Cardiac muscle cell (in vitro differentiated cells and primary cell): ENCODE results near the gene KREMEN1. TPM values are rescaled to one million over a fixed set of nuclear protein-coding genes. Genes with fewer than 3 reads are reported as not detected.

ENCODE experiments used
- DNase-seq, 2 donors: peaks; one replicate each; pipeline versions ENCODE4 v3.0.0 to v3.0.0-alpha.2; 2010 to 2017; ENCODE audit warnings: low read depth in 1 of 2, low spot score in 1 of 2
- H3K27ac ChIP-seq: fragments of 200-600 bp; sonication (generic); 2 replicates; pipeline ENCODE4 v1.5.1; 2016
- H3K27me3 ChIP-seq: fragments of 200-600 bp; sonication (generic); 2 replicates; pipeline ENCODE4 v1.6.0; 2016; ENCODE audit warnings: control low read depth
- H3K36me3 ChIP-seq: fragments of 200-600 bp; sonication (generic); 2 replicates; pipeline ENCODE4 v1.5.1; 2016; ENCODE audit warnings: control low read depth
- H3K4me1 ChIP-seq: fragments of 200-600 bp; sonication (generic); 2 replicates; pipeline ENCODE4 v1.8.1; 2017; ENCODE audit warnings: low read depth, mild to moderate bottlenecking, mixed run types
- H3K4me3 ChIP-seq: fragments of 200-600 bp; sonication (generic); 2 replicates; pipeline ENCODE4 v1.5.1; 2016; ENCODE audit warnings: mild to moderate bottlenecking
- H3K9me3 ChIP-seq: fragments of 200-600 bp; sonication (generic); 2 replicates; pipeline ENCODE4 v1.5.1; 2017; ENCODE audit warnings: low read depth, mild to moderate bottlenecking, control low read depth
- CTCF ChIP-seq: IDR thresholded peaks from 2 replicates; pipeline ENCODE4 v1.5.1; 2012; ENCODE audit warnings: low read depth, mild to moderate bottlenecking, low read length
- polyA plus RNA-seq: library from polyadenylated mRNA; unstranded; fragments of >200 nt; fragmentation: Nextera tagmentation; extraction: Ambion mirVana; gene quantifications from 2 replicates; pipeline ENCODE4 v1.2.1, GENCODE V29; 2016
- total RNA-seq: library from RNA; depleted of rRNA; stranded (reverse); fragments of >200 nt; gene quantifications from 2 replicates; pipeline ENCODE4 v1.2.3, GENCODE V29; 2016

The KREMEN1 gene
- total and polyA plus RNA-seq, 2 experiments from 2014 or later: 18.0 to 20.3 TPM

GRCh38 chr22:29053048-29053702 lies 19.7 kb upstream of the KREMEN1 start:
- H3K4me3 ChIP-seq: no peak overlapping the region
- H3K27ac ChIP-seq: peak overlapping the region; percentile 1
- no peak for DNase-seq
- H3K4me1 ChIP-seq: peaks cover 7% of the 10 kb centered on the region
- peaks cover 23% of the 10 kb centered on the region for H3K36me3 ChIP-seq
- no peaks in the 10 kb centered on the region for H3K9me3 ChIP-seq
- no peaks in the 10 kb centered on the region for H3K27me3 ChIP-seq
- TF ChIP-seq CTCF: no peak

GRCh38 chr22:29054251-29054767 lies 18.5 kb upstream of the KREMEN1 start:
- Histone ChIP-seq H3K4me1 (peaks cover 7% of the 10 kb centered on the region), H3K27ac (peak overlapping the region; percentile 45)
- no peak for TF ChIP-seq CTCF

DNA sequence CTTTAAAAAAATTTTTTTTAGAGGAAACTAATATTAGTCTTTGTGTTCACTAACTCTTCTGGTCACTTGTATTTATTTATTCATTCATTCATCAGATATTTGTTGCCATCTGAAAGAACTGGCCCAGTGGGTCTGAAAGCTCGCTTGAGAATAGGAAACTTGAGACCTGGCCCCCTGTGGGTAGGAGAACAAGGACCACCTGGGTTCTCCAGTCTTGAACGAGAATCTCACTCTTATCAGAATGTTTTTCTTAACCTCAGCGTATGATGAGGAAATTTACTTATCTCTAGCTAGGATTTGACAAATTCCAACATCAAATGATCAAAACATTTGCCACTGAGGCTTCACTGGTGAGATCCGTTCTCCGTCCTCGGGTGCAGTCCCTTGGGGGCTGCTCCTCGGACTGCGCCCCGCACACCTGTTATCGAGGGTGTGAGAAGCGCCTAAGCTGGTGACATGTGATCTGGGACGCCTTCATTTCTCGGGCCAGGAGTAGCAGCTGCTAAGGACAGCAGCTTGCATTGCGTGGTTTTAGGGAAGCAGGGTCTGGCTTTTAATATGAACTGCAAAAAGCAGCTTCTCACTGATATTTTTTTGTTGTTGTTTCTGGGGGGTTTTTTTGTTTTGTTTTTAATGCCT lies 17.5 kb upstream of the KREMEN1 start:
- Histone ChIP-seq H3K36me3 (peaks cover 7% of the 10 kb centered on the region), H3K27ac (no peak overlapping the region), H3K4me3 (no peak overlapping the region), H3K27me3 (no peaks in the 10 kb centered on the region), H3K9me3 (no peaks in the 10 kb centered on the region), H3K4me1 (peaks cover 7% of the 10 kb centered on the region)
- DNase-seq: no peak
- TF ChIP-seq CTCF: no peak

More at GRCh38 chr22:29054251-29054767, 18.5 kb upstream of the KREMEN1 start:
- no peak overlapping the region for H3K4me3 ChIP-seq
- no peak for DNase-seq
- no peaks in the 10 kb centered on the region for H3K27me3 ChIP-seq
- H3K36me3 ChIP-seq: peaks cover 15% of the 10 kb centered on the region
- no peaks in the 10 kb centered on the region for H3K9me3 ChIP-seq

GRCh38 chr22:29056472-29056871 lies 16.4 kb upstream of the KREMEN1 start:
- TF ChIP-seq CTCF: no peak
- DNase-seq: no peak
- Histone ChIP-seq H3K36me3 (no peaks in the 10 kb centered on the region), H3K4me3 (no peak overlapping the region), H3K4me1 (peaks cover 7% of the 10 kb centered on the region), H3K27me3 (no peaks in the 10 kb centered on the region), H3K27ac (no peak overlapping the region), H3K9me3 (no peaks in the 10 kb centered on the region)

GRCh38 chr22:29060251-29060869 lies 12.5 kb upstream of the KREMEN1 start:
- no peak for TF ChIP-seq CTCF
- peaks cover 6% of the 10 kb centered on the region for H3K4me1 ChIP-seq
- no peak overlapping the region for H3K27ac ChIP-seq
- no peaks in the 10 kb centered on the region for H3K9me3 ChIP-seq
- no peak for DNase-seq
- H3K27me3 ChIP-seq: no peaks in the 10 kb centered on the region
- no peak overlapping the region for H3K4me3 ChIP-seq
- H3K36me3 ChIP-seq: no peaks in the 10 kb centered on the region
